ENCODE results near the gene C9orf85. TPM values are rescaled to one million over a fixed set of nuclear protein-coding genes. Genes with fewer than 3 reads are reported as not detected.

C9orf85 gene
- total and polyA plus RNA-seq, 2 of the 8 experiments (the other 6 are each of a cell fraction or from before 2014, with no cell fraction given), result 6.3 to 14.5 TPM

DNA sequence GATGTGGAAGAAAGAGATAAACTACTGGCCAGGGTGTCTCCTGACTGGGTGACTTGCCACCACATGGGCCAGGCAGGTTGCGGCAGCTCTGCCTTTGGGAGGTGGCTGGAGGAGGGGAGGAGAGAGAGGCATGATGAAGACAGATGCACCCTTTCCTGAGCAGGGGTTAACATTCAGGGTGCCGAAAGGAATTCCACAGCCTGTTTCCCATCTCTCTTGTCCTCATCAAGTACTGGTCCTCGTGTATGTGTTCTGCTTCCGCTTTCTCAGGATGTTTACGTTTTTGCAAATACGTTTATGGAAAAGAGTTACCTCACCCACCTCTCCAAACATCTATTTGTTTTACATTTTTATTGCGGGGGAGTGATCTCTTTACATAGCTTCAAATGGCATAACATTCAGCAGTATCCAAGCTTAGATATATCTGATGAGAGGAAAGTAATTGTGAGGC lies 73.4 kb downstream of the C9orf85 start (continued):
- TF ChIP-seq KDM1A (IDR thresholded peaks at IDR 0.05; ENCODE audit: borderline replicate concordance, low read length), result no peak
- TF ChIP-seq CEBPB (IDR thresholded peaks at IDR 0.05; ENCODE audit: low read depth, low read length), result no peak
- no peak for TF ChIP-seq FOSL1 (IDR thresholded peaks at IDR 0.05; ENCODE audit: insufficient read depth, low read depth, low read length)
- TF ChIP-seq YY1 (IDR thresholded peaks at IDR 0.05; ENCODE audit: low read depth, low read length), result no peak
- TF ChIP-seq EZH2 (IDR thresholded peaks at IDR 0.05; ENCODE audit: low read depth, low read length, severe bottlenecking), result no peak
- TF ChIP-seq RAD21 (IDR thresholded peaks at IDR 0.05 in 1 of 2, conservative IDR thresholded peaks at IDR 0.05 in 1 of 2; ENCODE audit: low read depth in 2 of 2, low read length in 2 of 2), result no peak
- TF ChIP-seq SP2 (IDR thresholded peaks at IDR 0.05; ENCODE audit: low read length), result no peak
